ENCODE results near the gene C1orf35. TPM values are rescaled to one million over a fixed set of nuclear protein-coding genes. Genes with fewer than 3 reads are reported as not detected.

Gene C1orf35
- total RNA-seq, 1 donor from 2014 or later: 21.9 TPM

- TF ChIP-seq CTCF (IDR thresholded peaks at IDR 0.05; ENCODE audit: partially characterized antibody, unreplicated experiment): no peak
- DNase-seq: no peak
- Mint-ChIP-seq H3K27me3 (ENCODE audit: unreplicated experiment) (peaks cover 12% of the 10 kb centered on the region), H3K9me3 (ENCODE audit: unreplicated experiment) (no peaks in the 10 kb centered on the region), H3K36me3 (ENCODE audit: unreplicated experiment) (no peaks in the 10 kb centered on the region), H3K27ac (ENCODE audit: unreplicated experiment) (no peak overlapping the region), H3K4me3 (ENCODE audit: unreplicated experiment) (no peak overlapping the region), H3K4me1 (ENCODE audit: low read depth, unreplicated experiment) (no peaks in the 10 kb centered on the region)
Measured at GRCh38 chr1:228066416-228066815, 36.7 kb downstream of the C1orf35 start.

GRCh38 chr1:228065543-228066347 lies 37.4 kb downstream of the C1orf35 start:
- H3K4me1 Mint-ChIP-seq (ENCODE audit: low read depth, unreplicated experiment): no peaks in the 10 kb centered on the region
- peak; percentile 11 for DNase-seq
- peaks cover 4% of the 10 kb centered on the region for H3K9me3 Mint-ChIP-seq (ENCODE audit: unreplicated experiment)
- H3K27me3 Mint-ChIP-seq (ENCODE audit: unreplicated experiment): peaks cover 12% of the 10 kb centered on the region
- TF ChIP-seq CTCF (IDR thresholded peaks at IDR 0.05; ENCODE audit: partially characterized antibody, unreplicated experiment): no peak
- peaks cover 4% of the 10 kb centered on the region for H3K36me3 Mint-ChIP-seq (ENCODE audit: unreplicated experiment)
- H3K27ac Mint-ChIP-seq (ENCODE audit: unreplicated experiment): no peak overlapping the region
- H3K4me3 Mint-ChIP-seq (ENCODE audit: unreplicated experiment): no peak overlapping the region

DNA sequence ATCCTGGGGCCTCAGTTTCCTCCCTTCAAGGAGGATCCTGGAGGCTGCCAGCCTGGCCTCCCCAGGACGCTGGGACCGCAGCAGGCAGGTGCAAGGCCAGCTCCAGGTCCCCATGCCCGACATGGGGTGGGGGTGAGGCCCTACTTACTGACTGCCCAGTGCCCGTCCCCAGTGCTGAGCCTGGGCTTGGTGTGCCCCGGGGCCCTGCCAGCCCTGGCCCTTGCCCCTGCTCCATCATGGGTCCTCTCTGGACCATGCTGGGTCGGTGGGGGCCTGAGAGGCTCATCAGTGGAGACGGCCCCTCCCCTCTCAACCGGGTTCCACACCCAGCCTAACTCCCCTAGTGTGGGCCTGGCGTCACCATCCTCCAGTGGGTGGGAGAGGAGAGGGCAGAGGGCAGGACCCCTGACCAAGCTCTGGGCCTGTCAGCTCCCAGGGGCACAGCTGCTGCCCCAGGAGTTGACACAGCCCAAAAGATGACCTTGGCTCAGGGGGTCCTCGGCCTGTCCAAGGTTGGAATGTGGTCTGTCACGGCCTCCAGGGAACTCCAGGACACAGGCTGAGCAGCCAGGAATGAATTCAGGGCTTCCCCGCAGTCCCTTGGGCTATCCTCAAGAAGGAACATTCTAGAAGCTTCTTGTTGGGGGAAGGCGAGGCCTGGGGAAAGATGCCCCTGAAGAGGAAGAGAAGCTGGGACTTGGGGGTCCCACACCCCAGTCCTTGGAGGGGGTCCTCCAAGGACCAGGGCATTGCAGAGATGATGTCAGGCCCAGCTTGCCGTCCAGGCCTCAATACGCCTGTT lies 38.2 kb downstream of the C1orf35 start:
- peaks cover 4% of the 10 kb centered on the region for H3K36me3 Mint-ChIP-seq (ENCODE audit: unreplicated experiment)
- H3K4me3 Mint-ChIP-seq (ENCODE audit: unreplicated experiment): no peak overlapping the region
- TF ChIP-seq CTCF (IDR thresholded peaks at IDR 0.05; ENCODE audit: partially characterized antibody, unreplicated experiment): no peak
- peaks cover 12% of the 10 kb centered on the region for H3K27me3 Mint-ChIP-seq (ENCODE audit: unreplicated experiment)
- H3K9me3 Mint-ChIP-seq (ENCODE audit: unreplicated experiment): peaks cover 4% of the 10 kb centered on the region
- peak; percentile 10 for DNase-seq
- H3K4me1 Mint-ChIP-seq (ENCODE audit: low read depth, unreplicated experiment): no peaks in the 10 kb centered on the region
- H3K27ac Mint-ChIP-seq (ENCODE audit: unreplicated experiment): no peak overlapping the region

DNA sequence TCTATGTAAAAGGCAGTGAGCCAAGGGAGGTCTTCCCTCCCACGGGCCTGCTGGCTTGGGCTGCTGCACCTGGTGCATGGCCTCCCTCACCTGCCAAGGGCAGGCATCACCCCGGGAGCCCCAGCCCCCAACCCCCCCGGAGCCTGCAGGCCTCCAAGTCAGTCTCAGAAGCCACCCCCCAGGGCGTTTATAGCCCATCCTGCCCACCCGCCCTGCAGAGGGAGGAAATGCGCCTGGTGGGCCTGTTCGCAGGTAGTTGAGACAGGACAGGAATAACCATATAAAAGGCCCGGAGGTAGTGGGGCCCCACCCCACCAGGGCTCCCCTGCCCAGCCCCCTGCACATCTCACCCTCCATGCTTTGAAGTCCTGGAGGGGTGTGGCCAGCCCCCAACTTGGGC lies 38.8 kb downstream of the C1orf35 start:
- Mint-ChIP-seq H3K27ac (ENCODE audit: unreplicated experiment) (no peak overlapping the region), H3K27me3 (ENCODE audit: unreplicated experiment) (peaks cover 15% of the 10 kb centered on the region), H3K36me3 (ENCODE audit: unreplicated experiment) (peaks cover 4% of the 10 kb centered on the region), H3K9me3 (ENCODE audit: unreplicated experiment) (peaks cover 4% of the 10 kb centered on the region), H3K4me3 (ENCODE audit: unreplicated experiment) (no peak overlapping the region), H3K4me1 (ENCODE audit: low read depth, unreplicated experiment) (no peaks in the 10 kb centered on the region)
- no peak for TF ChIP-seq CTCF (IDR thresholded peaks at IDR 0.05; ENCODE audit: partially characterized antibody, unreplicated experiment)
- peak; percentile 10 for DNase-seq
